IMR-90 (cell line): ENCODE measurements around the gene KRTAP12-1. TPM values are rescaled to one million over a fixed set of nuclear protein-coding genes. Genes with fewer than 3 reads are reported as not detected.

Source experiments
- ATAC-seq: fragments of 200-7000 bp; cut with Tn5 transposase; 2 replicates; pipeline ENCODE4 v1.9.1; 2020; ENCODE audit warnings: low read depth, mild to moderate bottlenecking, moderate library complexity
- BruUV-seq: library from RNA; stranded (reverse); fragments of 400-500 nt; replicated peaks from 2 replicates; lab custom pipeline; 2021; lab: Mats Ljungman, UMichigan
- CTCF ChIA-PET: fragments of 300-600 bp; formaldehyde crosslinking; extraction: SDS; loops from one replicate; lab custom pipeline; 2021; ENCODE audit warnings: antibody characterized with exemption; lab: Yijun Ruan, JAX
- POLR2A ChIA-PET: fragments of 300-600 bp; sonication (Branson Sonifier 250); formaldehyde crosslinking; loops from one replicate; lab custom pipeline; 2022; ENCODE audit warnings: antibody characterized with exemption; ENCODE audit not compliant: unreplicated experiment; lab: Charles Lee
- DNase-seq: peaks from one replicate; pipeline ENCODE4 v3.0.0; 2013
- H2AFZ ChIP-seq: replicated peaks from 2 replicates; pipeline ENCODE3; 2013; ENCODE audit warnings: low read length, mild to moderate bottlenecking; ENCODE audit not compliant: poor library complexity
- H2AK5ac ChIP-seq: 2 replicates; pipeline ENCODE4 v1.6.1; 2013; ENCODE audit warnings: low read depth, low read length, inconsistent platforms
- H2AK9ac ChIP-seq: replicated peaks from 2 replicates; pipeline ENCODE3; 2013; ENCODE audit warnings: mild to moderate bottlenecking, low read depth, low read length, moderate library complexity; ENCODE audit not compliant: poor library complexity
- H2BK120ac ChIP-seq: 2 replicates; pipeline ENCODE4 v1.6.1; 2013; ENCODE audit warnings: low read depth, low read length, inconsistent platforms
- H2BK15ac ChIP-seq: 3 replicates; pipeline ENCODE4 v1.6.1; 2013; ENCODE audit warnings: low read depth, low read length, inconsistent platforms
- H2BK20ac ChIP-seq: 2 replicates; pipeline ENCODE4 v1.6.1; 2013; ENCODE audit warnings: low read depth, mild to moderate bottlenecking, inconsistent platforms, low read length, moderate library complexity
- H2BK5ac ChIP-seq: 2 replicates; pipeline ENCODE4 v1.6.1; 2013; ENCODE audit warnings: mild to moderate bottlenecking, low read depth, low read length, inconsistent platforms; ENCODE audit not compliant: poor library complexity, severe bottlenecking
- H3K14ac ChIP-seq: replicated peaks from 2 replicates; pipeline ENCODE4 v1.6.1; 2013; ENCODE audit warnings: low read depth, low read length, inconsistent platforms
- H3K18ac ChIP-seq: 2 replicates; pipeline ENCODE4 v1.6.1; 2013; ENCODE audit warnings: low read depth, low read length, control low read depth
- H3K23ac ChIP-seq: 2 replicates; pipeline ENCODE4 v1.6.1; 2013; ENCODE audit warnings: low read depth, low read length, inconsistent platforms
- H3K27ac ChIP-seq: 2 replicates; pipeline ENCODE4 v1.5.1; 2013; ENCODE audit warnings: mild to moderate bottlenecking, control low read depth, low read length; ENCODE audit not compliant: insufficient read depth
- H3K27me3 ChIP-seq: 2 replicates; pipeline ENCODE4 v1.6.1; 2013; ENCODE audit warnings: low read length; ENCODE audit not compliant: control insufficient read depth, insufficient read depth
- H3K36me3 ChIP-seq: 2 replicates; pipeline ENCODE4 v1.6.1; 2013; ENCODE audit warnings: low read length, mixed read lengths; ENCODE audit not compliant: control insufficient read depth, insufficient read depth
- H3K4ac ChIP-seq: 2 replicates; pipeline ENCODE4 v1.6.1; 2013; ENCODE audit warnings: low read depth, low read length, inconsistent platforms
- H3K4me1 ChIP-seq: 2 replicates; pipeline ENCODE4 v1.6.1; 2013; ENCODE audit warnings: low read length, mixed read lengths; ENCODE audit not compliant: control insufficient read depth, insufficient read depth
- H3K4me2 ChIP-seq: 2 replicates; pipeline ENCODE4 v1.6.1; 2013; ENCODE audit warnings: low read depth, mild to moderate bottlenecking, control low read depth, low read length, moderate library complexity
- H3K4me3 ChIP-seq: 2 replicates; pipeline ENCODE4 v1.5.1; 2013; ENCODE audit warnings: low read depth, mild to moderate bottlenecking, control low read depth, low read length, moderate library complexity; ENCODE audit not compliant: insufficient read depth
- H3K56ac ChIP-seq: 2 replicates; pipeline ENCODE4 v1.6.1; 2013; ENCODE audit warnings: low read length, inconsistent platforms; ENCODE audit not compliant: insufficient read depth; ENCODE audit errors: extremely low read depth
- H3K79me1 ChIP-seq, 2 experiments: 2 replicates each; pipeline ENCODE4 v1.6.1; 2013; ENCODE audit warnings: low read length in 2 of 2, inconsistent platforms in 1 of 2, low read depth in 1 of 2
- H3K9ac ChIP-seq: 2 replicates; pipeline ENCODE4 v1.6.1; 2013; ENCODE audit warnings: low read depth, low read length, control low read depth
- H3K9me1 ChIP-seq: 2 replicates; pipeline ENCODE4 v1.6.1; 2013; ENCODE audit warnings: low read length, inconsistent platforms; ENCODE audit not compliant: insufficient read depth
- H3K9me3 ChIP-seq: 2 replicates; pipeline ENCODE4 v1.6.1; 2013; ENCODE audit warnings: low read length; ENCODE audit not compliant: control insufficient read depth, insufficient read depth
- H4K20me1 ChIP-seq: 2 replicates; pipeline ENCODE4 v1.6.1; 2013; ENCODE audit warnings: low read length, inconsistent platforms; ENCODE audit not compliant: insufficient read depth
- H4K5ac ChIP-seq: 2 replicates; pipeline ENCODE4 v1.6.1; 2013; ENCODE audit warnings: mild to moderate bottlenecking, low read depth, low read length, control low read depth
- H4K8ac ChIP-seq, 2 experiments: 2 replicates each; pipeline ENCODE4 v1.6.1; 2013; ENCODE audit warnings: low read depth in 2 of 2, low read length in 2 of 2, control low read depth in 1 of 2, inconsistent platforms in 1 of 2
- H4K91ac ChIP-seq: 2 replicates; pipeline ENCODE4 v1.6.1; 2013; ENCODE audit warnings: low read depth, low read length, inconsistent platforms; ENCODE audit not compliant: insufficient read depth
- BHLHE40 ChIP-seq: fragments of 150-350 bp; IDR thresholded peaks from 2 replicates; pipeline ENCODE4 v1.6.1; 2016; ENCODE audit warnings: mild to moderate bottlenecking, low read depth, low read length
- CEBPB ChIP-seq: IDR thresholded peaks from 2 replicates; pipeline ENCODE4 v1.6.1; 2012; ENCODE audit warnings: low read depth, low read length, improper control_type of control experiment
- CHD1 ChIP-seq: IDR thresholded peaks from 2 replicates; pipeline ENCODE4 v1.6.1; 2012; ENCODE audit warnings: low read depth, low read length, improper control_type of control experiment
- CTCF ChIP-seq: conservative IDR thresholded peaks from 2 replicates; pipeline ENCODE4 v1.5.1; 2012; ENCODE audit warnings: mild to moderate bottlenecking, low read depth, low read length, improper control_type of control experiment
- ELK1 ChIP-seq: fragments of 150-350 bp; IDR thresholded peaks from 2 replicates; pipeline ENCODE4 v1.6.1; 2016; ENCODE audit warnings: low read depth, mild to moderate bottlenecking, low read length, moderate library complexity, borderline replicate concordance
- FOS ChIP-seq: fragments of 150-350 bp; IDR thresholded peaks from 2 replicates; pipeline ENCODE4 v1.6.1; 2016; ENCODE audit warnings: low read depth, low read length
- MAFK ChIP-seq: IDR thresholded peaks from 2 replicates; pipeline ENCODE4 v1.6.1; 2012; ENCODE audit warnings: low read depth, low read length, improper control_type of control experiment
- MAZ ChIP-seq: IDR thresholded peaks from 2 replicates; pipeline ENCODE4 v1.6.1; 2012; ENCODE audit warnings: low read depth, mild to moderate bottlenecking, low read length, improper control_type of control experiment, moderate library complexity, borderline replicate concordance
- MXI1 ChIP-seq: IDR thresholded peaks from 2 replicates; pipeline ENCODE4 v1.6.1; 2012; ENCODE audit warnings: low read depth, mild to moderate bottlenecking, low read length, moderate library complexity, borderline replicate concordance
- NFE2L2 ChIP-seq: fragments of 150-350 bp; IDR thresholded peaks from 2 replicates; pipeline ENCODE4 v1.6.1; 2016; ENCODE audit warnings: low read depth, mild to moderate bottlenecking, low read length
- POLR2A ChIP-seq: IDR thresholded peaks from 2 replicates; pipeline ENCODE4 v1.6.1; 2012; ENCODE audit warnings: mild to moderate bottlenecking, low read depth, low read length
- RAD21 ChIP-seq: IDR thresholded peaks from 2 replicates; pipeline ENCODE4 v1.6.1; 2012; ENCODE audit warnings: low read length, improper control_type of control experiment
- RCOR1 ChIP-seq: IDR thresholded peaks from 2 replicates; pipeline ENCODE4 v1.6.1; 2012; ENCODE audit warnings: mild to moderate bottlenecking, low read length, improper control_type of control experiment; ENCODE audit not compliant: insufficient replicate concordance
- RFX5 ChIP-seq: IDR thresholded peaks from 2 replicates; pipeline ENCODE4 v1.8.0; 2012; ENCODE audit warnings: low read depth, mild to moderate bottlenecking, low read length, moderate library complexity
- SMC3 ChIP-seq: fragments of 150-350 bp; IDR thresholded peaks from 2 replicates; pipeline ENCODE4 v1.6.1; 2016; ENCODE audit warnings: low read depth, mild to moderate bottlenecking, antibody characterized with exemption, low read length, moderate library complexity
- WGBS, 2 experiments: methylation state at CpG; one replicate each; pipeline versions ENCODE4 v1.1.5 to v1.1.7; 2013; ENCODE audit warnings: missing lambda C conversion rate in 2 of 2; ENCODE audit not compliant: insufficient read length in 1 of 2; ENCODE audit errors: extremely low coverage in 2 of 2; 5-methylcytosine and 5-hydroxymethylcytosine counted together
- dilution Hi-C: fragments of 300-500 bp; cut with HindIII; formaldehyde crosslinking; loops from one replicate; pipeline ENCODE4 v1.14.3; 2018; ENCODE audit warnings: low sequenced_read_pairs; ENCODE audit not compliant: unreplicated experiment
- in situ Hi-C: fragments of 300-500 bp; cut with MboI; formaldehyde crosslinking; loops from 3 replicates; pipeline ENCODE4 v1.14.3; 2019; ENCODE audit warnings: low sequenced_read_pairs, inconsistent platforms, mixed read lengths
- intact Hi-C: fragments of 100-400 bp; cut with micrococcal nuclease; formaldehyde crosslinking; loops from 2 replicates; pipeline ENCODE4 v1.10.0; 2022
- polyA plus RNA-seq, 3 experiments: library from polyadenylated mRNA; depleted of rRNA; stranded (reverse); fragments of >200 nt; gene quantifications; 2 replicates each; pipeline ENCODE4 v1.2.3, GENCODE V29; 2012; ENCODE audit warnings: low replicate concordance in 1 of 3
- total RNA-seq: library from RNA; depleted of rRNA; stranded (reverse); fragments of >200 nt; gene quantifications from 2 replicates; pipeline ENCODE4 v1.2.3, GENCODE V29; 2012
- TF ChIP-seq, protein P1 (sequence below): fragments of 150-350 bp; IDR thresholded peaks from 2 replicates; pipeline ENCODE4 v1.6.1; 2017; ENCODE audit warnings: mild to moderate bottlenecking, antibody characterized with exemption, low read length, low read depth

KRTAP12-1 gene
- total and polyA plus RNA-seq, 2 of the 4 experiments (the other 2 are of a cell fraction) = not detected

- dilution Hi-C loops = no loop called here
- intact Hi-C loops = loop anchor here (10.0 kb wide), 1 partner anchor 64 kb away; the partner anchor contains the start of genes KRTAP12-3 and KRTAP12-4
- Histone ChIP-seq H4K8ac (no peak overlapping the region), H3K4me2 (no peak overlapping the region), H2BK15ac (no peak overlapping the region), H3K27ac (no peak overlapping the region), H2AK5ac (no peak overlapping the region), H3K4me3 (no peak overlapping the region), H3K18ac (no peak overlapping the region), H2BK120ac (no peak overlapping the region), H4K91ac (no peak overlapping the region), H2AFZ (no peak overlapping the region), H3K4ac (no peak overlapping the region), H3K4me1 (no peaks in the 10 kb centered on the region), H3K79me1 (no peaks in the 10 kb centered on the region), H3K9me1 (no peaks in the 10 kb centered on the region), H3K9me3 (no peaks in the 10 kb centered on the region), H3K9ac (no peak overlapping the region), H2BK20ac (no peak overlapping the region), H3K27me3 (peaks cover 42% of the 10 kb centered on the region), H3K23ac (no peak overlapping the region), H3K36me3 (no peaks in the 10 kb centered on the region), H3K56ac (no peak overlapping the region), H2BK5ac (no peak overlapping the region), H4K20me1 (no peaks in the 10 kb centered on the region), H2AK9ac (no peak overlapping the region), H4K5ac (no peak overlapping the region), H3K14ac (no peak overlapping the region)
- no peak for DNase-seq
- POLR2A ChIA-PET = no interaction called here
- no CpG with 5 or more reads among the region's 6 CpGs for WGBS, 2 experiments
- TF ChIP-seq BHLHE40 (no peak), SMC3 (no peak), RFX5 (no peak), POLR2A (no peak), FOS (no peak), NFE2L2 (no peak), ELK1 (no peak), RAD21 (no peak), MAFK (no peak), CTCF (no peak), MXI1 (no peak), MAZ (no peak), CEBPB (no peak), RCOR1 (no peak), CHD1 (no peak)
- TF ChIP-seq, protein P1, sequence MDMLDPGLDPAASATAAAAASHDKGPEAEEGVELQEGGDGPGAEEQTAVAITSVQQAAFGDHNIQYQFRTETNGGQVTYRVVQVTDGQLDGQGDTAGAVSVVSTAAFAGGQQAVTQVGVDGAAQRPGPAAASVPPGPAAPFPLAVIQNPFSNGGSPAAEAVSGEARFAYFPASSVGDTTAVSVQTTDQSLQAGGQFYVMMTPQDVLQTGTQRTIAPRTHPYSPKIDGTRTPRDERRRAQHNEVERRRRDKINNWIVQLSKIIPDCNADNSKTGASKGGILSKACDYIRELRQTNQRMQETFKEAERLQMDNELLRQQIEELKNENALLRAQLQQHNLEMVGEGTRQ = no peak
- BruUV-seq = no TSS peak
- CTCF ChIA-PET = no interaction called here
- in situ Hi-C loops = no loop called here
- no peak for ATAC-seq
These were observed 36.6 kb upstream of the KRTAP12-1 start for GRCh38 chr21:44718571-44718970.
